ENCODE measurements around the gene IFT20. TPM values are rescaled to one million over a fixed set of nuclear protein-coding genes. Genes with fewer than 3 reads are reported as not detected.
"Not testable (repeated sequence)": the region's sequence is repeated elsewhere in the genome, so short reads cannot be mapped to it uniquely, and the experiment has no call there.

Gene IFT20
- total and polyA plus RNA-seq, 4 donors: 29.5 to 74.1 (median 35.8) TPM

GRCh38 chr17:28341516-28341915, 6.2 kb upstream of the IFT20 start:
- Histone ChIP-seq H3K27me3 (ENCODE audit: control insufficient read depth in 3 of 3, insufficient read depth in 3 of 3, low read length in 2 of 3) (no peaks in the 10 kb centered on the region), H3K4me3 (no peak overlapping the region), H3K9me3 (ENCODE audit: control insufficient read depth in 4 of 4, insufficient read depth in 3 of 4, low read length in 3 of 4) (no peaks in the 10 kb centered on the region), H3K27ac (ENCODE audit: low read depth in 1 of 2, low read length in 1 of 2) (no peak overlapping the region), H3K36me3 (ENCODE audit: control insufficient read depth in 4 of 4, insufficient read depth in 4 of 4, low read length in 4 of 4) (peaks cover 14 to 56% (median 47%) of the 10 kb centered on the region in 4 donors), H3K4me1 (ENCODE audit: control insufficient read depth in 5 of 5, insufficient read depth in 5 of 5, low read length in 5 of 5) (peaks cover 4 to 8% (median 7%) of the 10 kb centered on the region in 5 donors), H3K9ac (ENCODE audit: insufficient read depth in 1 of 2, low read length in 2 of 2) (no peak overlapping the region)
- no peak for DNase-seq
- ATAC-seq (ENCODE audit: insufficient read depth, low FRiP score): no peak
- 93 to 96% methylated on average over 11 of the region's 11 CpGs for WGBS, 2 donors
- no peak for TF ChIP-seq CTCF (IDR thresholded peaks at IDR 0.05; ENCODE audit: control extremely low read depth, extremely low read depth)

- 89 to 97% methylated on average over 6 of the region's 6 CpGs for WGBS, 2 donors
- DNase-seq (no peak), ATAC-seq (ENCODE audit: insufficient read depth, low FRiP score) (no peak)
- Histone ChIP-seq H3K36me3 (ENCODE audit: control insufficient read depth in 4 of 4, insufficient read depth in 4 of 4, low read length in 4 of 4) (peaks cover 14 to 54% (median 39%) of the 10 kb centered on the region in 4 donors), H3K27ac (ENCODE audit: low read depth in 1 of 2, low read length in 1 of 2) (no peak overlapping the region), H3K4me3 (no peak overlapping the region), H3K27me3 (ENCODE audit: control insufficient read depth in 3 of 3, insufficient read depth in 3 of 3, low read length in 2 of 3) (no peaks in the 10 kb centered on the region), H3K4me1 (ENCODE audit: control insufficient read depth in 5 of 5, insufficient read depth in 5 of 5, low read length in 5 of 5) (peaks cover 5 to 13% (median 6%) of the 10 kb centered on the region in 5 donors), H3K9ac (ENCODE audit: insufficient read depth in 1 of 2, low read length in 2 of 2) (no peak overlapping the region), H3K9me3 (ENCODE audit: control insufficient read depth in 4 of 4, insufficient read depth in 3 of 4, low read length in 3 of 4) (no peaks in the 10 kb centered on the region)
- no peak for TF ChIP-seq CTCF (IDR thresholded peaks at IDR 0.05; ENCODE audit: control extremely low read depth, extremely low read depth)
Observed at GRCh38 chr17:28340374-28340773, 5.1 kb upstream of the IFT20 start.

GRCh38 chr17:28339431-28339830, 4.2 kb upstream of the IFT20 start:
- Histone ChIP-seq H3K4me3 (no peak overlapping the region), H3K9me3 (ENCODE audit: control insufficient read depth in 4 of 4, insufficient read depth in 3 of 4, low read length in 3 of 4) (no peaks in the 10 kb centered on the region), H3K36me3 (ENCODE audit: control insufficient read depth in 4 of 4, insufficient read depth in 4 of 4, low read length in 4 of 4) (peaks cover 14 to 47% (median 32%) of the 10 kb centered on the region in 4 donors), H3K4me1 (ENCODE audit: control insufficient read depth in 5 of 5, insufficient read depth in 5 of 5, low read length in 5 of 5) (peaks cover 4 to 18% (median 6%) of the 10 kb centered on the region in 5 donors), H3K27me3 (ENCODE audit: control insufficient read depth in 3 of 3, insufficient read depth in 3 of 3, low read length in 2 of 3) (no peaks in the 10 kb centered on the region), H3K27ac (ENCODE audit: low read depth in 1 of 2, low read length in 1 of 2) (peak overlapping the region in 1 of 2 donors; percentile 20), H3K9ac (ENCODE audit: insufficient read depth in 1 of 2, low read length in 2 of 2) (no peak overlapping the region)
- no peak for TF ChIP-seq CTCF (IDR thresholded peaks at IDR 0.05; ENCODE audit: control extremely low read depth, extremely low read depth)
- no peak for DNase-seq
- no peak for ATAC-seq (ENCODE audit: insufficient read depth, low FRiP score)
- 93 to 95% methylated on average over 15 of the region's 15 CpGs for WGBS, 2 donors

DNA sequence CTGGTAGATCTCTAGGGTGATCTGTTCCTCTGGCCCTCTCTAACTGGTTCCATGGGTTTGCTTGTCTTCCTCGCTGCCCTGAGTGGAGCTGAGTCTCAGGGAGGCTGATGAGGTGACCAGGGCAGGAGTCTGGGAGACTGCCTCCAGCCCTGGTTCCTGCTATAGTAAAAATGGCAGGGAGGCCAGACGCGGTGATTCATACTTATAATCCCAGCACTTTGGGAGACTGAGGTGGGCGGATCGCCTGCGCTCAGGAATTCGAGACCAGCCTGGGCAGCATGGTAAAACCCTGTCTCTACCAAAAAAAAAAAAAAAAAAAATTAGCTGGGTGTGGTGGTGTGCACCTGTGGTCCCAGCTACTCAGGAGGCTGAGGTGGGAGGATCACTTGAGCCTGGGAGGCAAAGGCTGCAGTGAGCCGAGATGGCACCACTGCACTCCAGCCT, 3.5 kb upstream of the IFT20 start:
- not testable (repeated sequence) for H3K27me3 ChIP-seq (ENCODE audit: control insufficient read depth in 3 of 3, insufficient read depth in 3 of 3, low read length in 2 of 3); H3K9ac ChIP-seq (ENCODE audit: insufficient read depth in 1 of 2, low read length in 2 of 2); H3K9me3 ChIP-seq (ENCODE audit: control insufficient read depth in 4 of 4, insufficient read depth in 3 of 4, low read length in 3 of 4); DNase-seq; H3K4me3 ChIP-seq; ATAC-seq (ENCODE audit: insufficient read depth, low FRiP score)
- Histone ChIP-seq H3K27ac (ENCODE audit: low read depth in 1 of 2, low read length in 1 of 2) (peak overlapping the region; percentile 54 to 61), H3K4me1 (ENCODE audit: control insufficient read depth in 5 of 5, insufficient read depth in 5 of 5, low read length in 5 of 5) (peaks cover 4 to 24% (median 6%) of the 10 kb centered on the region in 5 donors), H3K36me3 (ENCODE audit: control insufficient read depth in 4 of 4, insufficient read depth in 4 of 4, low read length in 4 of 4) (peaks cover 14 to 41% (median 31%) of the 10 kb centered on the region in 4 donors)
- 86 to 93% methylated on average over 8 of the region's 8 CpGs for WGBS, 2 donors

Measured in lung (tissue), 12 donors.